ENCODE data around the gene MARCHF5. TPM values are rescaled to one million over a fixed set of nuclear protein-coding genes. Genes with fewer than 3 reads are reported as not detected.

The MARCHF5 gene
- total and polyA plus RNA-seq, 2 donors (not counting 1 experiment from before 2014, with no cell fraction given), result 17.3 to 49.1 TPM

DNA sequence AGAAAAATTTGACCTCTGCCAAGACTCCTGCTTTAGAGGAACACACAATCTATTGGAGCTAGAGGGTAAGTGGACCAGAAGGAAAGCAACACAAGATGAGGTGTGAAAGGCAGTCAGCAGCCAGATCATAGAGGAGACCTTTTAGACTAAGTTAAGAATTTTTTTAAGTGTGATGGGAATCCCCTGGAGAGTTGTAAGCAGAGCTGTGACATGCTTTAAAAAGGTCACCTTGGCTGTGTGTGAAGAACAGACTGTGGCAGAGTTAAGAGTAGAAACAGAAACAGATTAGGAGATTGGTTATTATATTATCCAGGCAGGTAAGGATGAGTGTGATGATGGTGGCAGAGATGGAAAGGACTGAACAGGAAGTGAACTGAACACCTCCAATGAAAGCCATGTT is 23.6 kb upstream of the MARCHF5 start:
- Histone ChIP-seq H3K4me2 (ENCODE audit: extremely low read depth, insufficient read depth, low read length) (no peak overlapping the region), H4K20me1 (ENCODE audit: control insufficient read depth, extremely low read depth, insufficient read depth, low read length) (no peaks in the 10 kb centered on the region), H3K4me3 (replicated peaks in 1 of 4; ENCODE audit: control extremely low read depth in 1 of 4, insufficient read depth in 1 of 4, low read depth in 3 of 4, low read length in 4 of 4) (no peak overlapping the region), H3K27ac (ENCODE audit: insufficient read depth, low read length) (no peak overlapping the region), H3K9ac (ENCODE audit: insufficient read depth, low read length) (no peak overlapping the region), H3K27me3 (ENCODE audit: control insufficient read depth, insufficient read depth, low read length) (no peaks in the 10 kb centered on the region), H3K4me1 (ENCODE audit: control insufficient read depth, extremely low read depth, insufficient read depth, low read length) (no peaks in the 10 kb centered on the region), H3K9me3 (ENCODE audit: control insufficient read depth, insufficient read depth, low read depth, low read length) (no peaks in the 10 kb centered on the region), H3K79me2 (ENCODE audit: control insufficient read depth, insufficient read depth, low read length) (no peaks in the 10 kb centered on the region), H2AFZ (ENCODE audit: low read length) (no peak overlapping the region), H3K36me3 (ENCODE audit: control insufficient read depth, insufficient read depth, low read length) (no peaks in the 10 kb centered on the region)
- DNase-seq (ENCODE audit: low read depth in 2 of 2), result no peak
- TF ChIP-seq, protein P1, sequence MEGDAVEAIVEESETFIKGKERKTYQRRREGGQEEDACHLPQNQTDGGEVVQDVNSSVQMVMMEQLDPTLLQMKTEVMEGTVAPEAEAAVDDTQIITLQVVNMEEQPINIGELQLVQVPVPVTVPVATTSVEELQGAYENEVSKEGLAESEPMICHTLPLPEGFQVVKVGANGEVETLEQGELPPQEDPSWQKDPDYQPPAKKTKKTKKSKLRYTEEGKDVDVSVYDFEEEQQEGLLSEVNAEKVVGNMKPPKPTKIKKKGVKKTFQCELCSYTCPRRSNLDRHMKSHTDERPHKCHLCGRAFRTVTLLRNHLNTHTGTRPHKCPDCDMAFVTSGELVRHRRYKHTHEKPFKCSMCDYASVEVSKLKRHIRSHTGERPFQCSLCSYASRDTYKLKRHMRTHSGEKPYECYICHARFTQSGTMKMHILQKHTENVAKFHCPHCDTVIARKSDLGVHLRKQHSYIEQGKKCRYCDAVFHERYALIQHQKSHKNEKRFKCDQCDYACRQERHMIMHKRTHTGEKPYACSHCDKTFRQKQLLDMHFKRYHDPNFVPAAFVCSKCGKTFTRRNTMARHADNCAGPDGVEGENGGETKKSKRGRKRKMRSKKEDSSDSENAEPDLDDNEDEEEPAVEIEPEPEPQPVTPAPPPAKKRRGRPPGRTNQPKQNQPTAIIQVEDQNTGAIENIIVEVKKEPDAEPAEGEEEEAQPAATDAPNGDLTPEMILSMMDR (conservative IDR thresholded peaks at IDR 0.05 in 1 of 2, IDR thresholded peaks at IDR 0.05 in 1 of 2; ENCODE audit: low read depth in 1 of 2, low read length in 2 of 2), result no peak
- TF ChIP-seq EZH2 (IDR thresholded peaks at IDR 0.05; ENCODE audit: low read length, missing control alignments), result no peak

DNA sequence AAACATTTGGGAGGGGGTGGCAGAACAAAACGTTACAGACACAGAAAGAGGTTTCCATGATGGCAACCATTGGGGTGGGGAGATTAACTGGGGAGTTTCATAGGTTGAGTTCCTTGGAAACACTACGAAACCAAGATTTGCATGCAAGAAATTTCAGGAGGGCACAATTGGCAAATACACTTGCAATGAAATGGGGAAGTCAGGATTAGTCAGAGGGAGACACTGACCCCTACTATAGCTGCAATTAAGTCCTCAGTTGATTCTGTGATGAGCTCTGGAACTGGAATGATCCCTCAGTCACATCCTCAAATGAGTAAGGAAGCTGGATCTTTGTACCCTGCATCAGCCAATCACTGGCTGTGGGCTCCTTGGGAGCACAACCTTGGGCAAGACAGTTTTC is 22.2 kb upstream of the MARCHF5 start:
- TF ChIP-seq, protein P1 (conservative IDR thresholded peaks at IDR 0.05 in 1 of 2, IDR thresholded peaks at IDR 0.05 in 1 of 2; ENCODE audit: low read depth in 1 of 2, low read length in 2 of 2), result no peak
- no peak for TF ChIP-seq EZH2 (IDR thresholded peaks at IDR 0.05; ENCODE audit: low read length, missing control alignments)
- H3K27ac ChIP-seq (ENCODE audit: insufficient read depth, low read length), result no peak overlapping the region
- H3K9me3 ChIP-seq (ENCODE audit: control insufficient read depth, insufficient read depth, low read depth, low read length), result no peaks in the 10 kb centered on the region

GRCh38 chr10:92274071-92274470 is 16.9 kb upstream of the MARCHF5 start:
- TF ChIP-seq, protein P1 (conservative IDR thresholded peaks at IDR 0.05 in 1 of 2, IDR thresholded peaks at IDR 0.05 in 1 of 2; ENCODE audit: low read depth in 1 of 2, low read length in 2 of 2), result no peak
- no peak for TF ChIP-seq EZH2 (IDR thresholded peaks at IDR 0.05; ENCODE audit: low read length, missing control alignments)
- no peak overlapping the region for H3K27ac ChIP-seq (ENCODE audit: insufficient read depth, low read length)
- H4K20me1 ChIP-seq (ENCODE audit: control insufficient read depth, extremely low read depth, insufficient read depth, low read length), result no peaks in the 10 kb centered on the region
- no peak overlapping the region for H3K9ac ChIP-seq (ENCODE audit: insufficient read depth, low read length)
- no peaks in the 10 kb centered on the region for H3K27me3 ChIP-seq (ENCODE audit: control insufficient read depth, insufficient read depth, low read length)
- H3K36me3 ChIP-seq (ENCODE audit: control insufficient read depth, insufficient read depth, low read length), result no peaks in the 10 kb centered on the region
- no peak overlapping the region for H3K4me2 ChIP-seq (ENCODE audit: extremely low read depth, insufficient read depth, low read length)
- no peaks in the 10 kb centered on the region for H3K4me1 ChIP-seq (ENCODE audit: control insufficient read depth, extremely low read depth, insufficient read depth, low read length)
- H3K4me3 ChIP-seq (replicated peaks in 1 of 4; ENCODE audit: control extremely low read depth in 1 of 4, insufficient read depth in 1 of 4, low read depth in 3 of 4, low read length in 4 of 4), result no peak overlapping the region
- no peaks in the 10 kb centered on the region for H3K79me2 ChIP-seq (ENCODE audit: control insufficient read depth, insufficient read depth, low read length)
- H2AFZ ChIP-seq (ENCODE audit: low read length), result no peak overlapping the region
- H3K9me3 ChIP-seq (ENCODE audit: control insufficient read depth, insufficient read depth, low read depth, low read length), result no peaks in the 10 kb centered on the region
- DNase-seq (ENCODE audit: low read depth in 2 of 2), result no peak

More for the DNA sequence above, 22.2 kb upstream of the MARCHF5 start:
- Histone ChIP-seq H3K4me2 (ENCODE audit: extremely low read depth, insufficient read depth, low read length) (no peak overlapping the region), H2AFZ (ENCODE audit: low read length) (no peak overlapping the region), H3K36me3 (ENCODE audit: control insufficient read depth, insufficient read depth, low read length) (no peaks in the 10 kb centered on the region), H3K4me3 (replicated peaks in 1 of 4; ENCODE audit: control extremely low read depth in 1 of 4, insufficient read depth in 1 of 4, low read depth in 3 of 4, low read length in 4 of 4) (no peak overlapping the region), H3K79me2 (ENCODE audit: control insufficient read depth, insufficient read depth, low read length) (no peaks in the 10 kb centered on the region), H4K20me1 (ENCODE audit: control insufficient read depth, extremely low read depth, insufficient read depth, low read length) (no peaks in the 10 kb centered on the region), H3K9ac (ENCODE audit: insufficient read depth, low read length) (no peak overlapping the region), H3K27me3 (ENCODE audit: control insufficient read depth, insufficient read depth, low read length) (no peaks in the 10 kb centered on the region), H3K4me1 (ENCODE audit: control insufficient read depth, extremely low read depth, insufficient read depth, low read length) (no peaks in the 10 kb centered on the region)
- DNase-seq (ENCODE audit: low read depth in 2 of 2), result no peak
